Stimulated activated naive CD8-positive, alpha-beta T cell treated with anti-CD3 and anti-CD28 coated beads, Interleukin-15, amount 100 ng/mL, for 72 hours (primary cell): ENCODE data around the gene RAB39B.
A peak's percentile ranks its signal among the peaks of the same experiment; 100 is the strongest.
"Not testable (repeated sequence)": the region's sequence is repeated elsewhere in the genome, so short reads cannot be mapped to it uniquely, and the experiment has no call there.

Experiments used
- ATAC-seq: fragments of 150-1000 bp; cut with Tn5 transposase; 2 replicates; pipeline ENCODE4 v1.10.0; 2021; ENCODE audit warnings: mild to moderate bottlenecking, moderate library complexity
- DNase-seq, 2 donors: peaks; one replicate each; pipeline ENCODE4 v3.0.0; 2021 to 2022
- H3K27ac Mint-ChIP-seq, 2 donors: one replicate each; pipeline ENCODE4 v1.8.0; 2022; ENCODE audit warnings: mild to moderate bottlenecking in 2 of 2, mixed read lengths in 2 of 2, moderate library complexity in 2 of 2
- H3K27me3 Mint-ChIP-seq: one replicate; pipeline ENCODE4 v1.8.0; 2022; ENCODE audit warnings: mixed read lengths
- H3K4me1 Mint-ChIP-seq: one replicate; pipeline ENCODE4 v1.8.0; 2022; ENCODE audit warnings: mild to moderate bottlenecking, mixed read lengths
- H3K4me3 Mint-ChIP-seq, 2 donors: one replicate each; pipeline ENCODE4 v1.8.0; 2022; ENCODE audit warnings: mild to moderate bottlenecking in 2 of 2, mixed read lengths in 2 of 2, moderate library complexity in 1 of 2
- H3K9me3 Mint-ChIP-seq, 2 donors: one replicate each; pipeline ENCODE4 v1.8.0; 2022; ENCODE audit warnings: mixed read lengths in 2 of 2

Gene RAB39B

DNA sequence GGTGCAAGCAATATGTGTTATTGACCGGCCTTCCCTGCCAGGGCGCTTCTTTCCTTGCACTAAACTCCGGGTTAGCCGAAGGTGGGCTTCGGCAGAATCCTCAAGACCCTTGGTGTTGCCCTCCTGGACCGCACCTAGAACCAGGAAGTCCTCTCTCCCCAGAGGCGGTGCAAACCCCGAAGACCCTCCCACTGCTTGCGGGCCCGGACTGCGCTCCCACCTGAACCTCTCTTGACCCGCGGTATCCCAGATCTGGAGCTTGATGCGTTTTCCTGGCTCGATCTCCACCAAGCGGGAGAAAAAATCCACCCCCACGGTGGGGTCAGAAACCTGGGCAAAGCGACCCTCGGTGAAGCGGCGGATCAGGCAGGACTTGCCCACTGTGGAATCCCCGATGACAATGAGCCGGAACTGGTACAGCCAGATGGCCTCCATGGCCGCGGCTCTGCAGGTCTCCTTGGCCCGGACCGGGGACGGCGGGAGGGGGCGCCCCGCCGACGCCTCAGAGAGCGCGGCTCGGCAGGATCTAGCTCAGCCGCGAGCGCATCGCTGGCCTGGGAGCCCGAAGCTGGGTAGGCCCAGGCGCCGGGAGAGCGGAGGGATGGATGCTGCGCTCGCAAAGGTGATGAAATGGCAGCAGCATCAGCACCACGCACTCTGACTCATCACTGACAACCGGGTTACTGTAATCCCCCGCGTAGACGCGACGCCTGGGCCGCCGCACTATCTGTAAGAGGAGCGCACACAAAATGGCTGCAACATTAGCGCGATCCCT, at the start of gene RAB39B:
Gene RAB39B, minus strand, starts transcription at position 638 of the 775 bp plus-strand sequence. Its CDS starts 203 bp downstream, at position 435.
- DNase-seq (peak; percentile 69 to 83), ATAC-seq (peak; percentile 98)
- Mint-ChIP-seq H3K27ac (peak within 1 kb of the TSS; percentile 97 to 99), H3K9me3 (no peaks in the 10 kb centered on the region), H3K27me3 (no peaks in the 10 kb centered on the region), H3K4me3 (peak within 1 kb of the TSS; percentile 79 to 96), H3K4me1 (peaks cover 7% of the 10 kb centered on the region)

GRCh38 chrX:155313766-155314165, 49.5 kb upstream of the RAB39B start:
- Mint-ChIP-seq H3K4me3 (no peak overlapping the region), H3K4me1 (no peaks in the 10 kb centered on the region), H3K27me3 (no peaks in the 10 kb centered on the region), H3K27ac (no peak overlapping the region), H3K9me3 (no peaks in the 10 kb centered on the region)
- ATAC-seq (no peak), DNase-seq (no peak)

- H3K9me3 Mint-ChIP-seq, result no peaks in the 10 kb centered on the region
- no peak overlapping the region for H3K27ac Mint-ChIP-seq
- H3K4me1 Mint-ChIP-seq, result no peaks in the 10 kb centered on the region
- DNase-seq (no peak), ATAC-seq (no peak)
- H3K4me3 Mint-ChIP-seq, result no peak overlapping the region
- no peaks in the 10 kb centered on the region for H3K27me3 Mint-ChIP-seq
Measured at GRCh38 chrX:155293771-155294170, 29.5 kb upstream of the RAB39B start.

DNA sequence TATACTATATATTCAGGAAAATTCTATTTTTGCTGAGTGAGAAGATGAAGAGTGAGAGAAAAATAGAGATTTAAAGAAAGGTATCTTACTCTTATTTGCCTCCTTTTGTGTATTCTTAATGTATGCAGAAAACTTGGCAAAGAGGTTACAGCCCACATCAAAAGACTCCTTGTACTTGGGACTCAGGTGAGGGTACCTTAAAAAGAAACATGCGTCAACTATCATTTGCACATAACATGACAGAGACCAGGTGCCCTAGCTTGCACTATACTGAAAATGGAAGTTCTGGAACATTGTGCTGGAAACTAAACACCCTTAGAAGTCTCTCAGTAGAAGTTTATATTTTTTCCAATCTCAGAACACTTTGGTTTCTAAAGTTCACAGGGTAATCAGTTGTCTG, 15.6 kb upstream of the RAB39B start:
- no peaks in the 10 kb centered on the region for H3K27me3 Mint-ChIP-seq
- DNase-seq (no peak), ATAC-seq (no peak)
- no peak overlapping the region for H3K27ac Mint-ChIP-seq
- H3K4me3 Mint-ChIP-seq, result no peak overlapping the region
- peaks cover 21% of the 10 kb centered on the region for H3K4me1 Mint-ChIP-seq
- no peaks in the 10 kb centered on the region for H3K9me3 Mint-ChIP-seq

DNA sequence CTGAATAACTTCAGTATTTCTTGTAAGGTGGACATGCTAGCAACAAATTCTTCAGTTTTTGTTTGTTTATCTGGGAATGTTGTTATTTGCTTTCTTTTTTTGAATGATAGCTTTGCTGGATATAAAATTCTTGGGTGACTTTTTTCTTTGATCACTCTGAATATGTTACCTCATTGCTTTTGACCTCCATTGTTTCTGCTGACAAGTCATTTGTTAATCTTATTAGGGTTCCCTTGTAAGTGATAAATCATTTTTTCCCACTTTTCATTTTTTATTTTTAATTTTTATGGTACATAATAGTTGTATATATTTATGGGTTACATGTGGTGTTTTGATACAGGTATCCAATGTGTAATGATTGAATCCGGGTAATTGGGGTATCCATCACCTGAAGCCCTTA, 6.7 kb upstream of the RAB39B start:
- DNase-seq (no peak), ATAC-seq (no peak)
- H3K27me3 Mint-ChIP-seq, result no peaks in the 10 kb centered on the region
- no peak overlapping the region for H3K27ac Mint-ChIP-seq
- H3K9me3 Mint-ChIP-seq, result peaks cover 0 to 4% of the 10 kb centered on the region in 2 donors
- no peak overlapping the region for H3K4me3 Mint-ChIP-seq
- H3K4me1 Mint-ChIP-seq, result no peaks in the 10 kb centered on the region

GRCh38 chrX:155267995-155268394, 3.7 kb upstream of the RAB39B start:
- ATAC-seq, H3K9me3 Mint-ChIP-seq, H3K27me3 Mint-ChIP-seq, DNase-seq, H3K4me1 Mint-ChIP-seq, H3K27ac Mint-ChIP-seq, H3K4me3 Mint-ChIP-seq: not testable (repeated sequence)

GRCh38 chrX:155266439-155266838, 2.1 kb upstream of the RAB39B start:
- Mint-ChIP-seq H3K27me3 (no peaks in the 10 kb centered on the region), H3K27ac (no peak overlapping the region), H3K4me3 (no peak overlapping the region), H3K4me1 (no peaks in the 10 kb centered on the region), H3K9me3 (peaks cover 0 to 2% of the 10 kb centered on the region in 2 donors)
- DNase-seq (no peak), ATAC-seq (no peak)

- H3K4me3 Mint-ChIP-seq, result peak overlapping the region; percentile 79 to 96
- H3K27me3 Mint-ChIP-seq, result no peaks in the 10 kb centered on the region
- H3K9me3 Mint-ChIP-seq, result no peaks in the 10 kb centered on the region
- H3K27ac Mint-ChIP-seq, result peak overlapping the region; percentile 97 to 99
- peaks cover 7% of the 10 kb centered on the region for H3K4me1 Mint-ChIP-seq
- peak; percentile 43 for ATAC-seq
- DNase-seq, result no peak
Measured at GRCh38 chrX:155262970-155263754, 1.1 kb downstream of the RAB39B start.

- H3K4me1 Mint-ChIP-seq, result peaks cover 7% of the 10 kb centered on the region
- H3K9me3 Mint-ChIP-seq, result no peaks in the 10 kb centered on the region
- no peak overlapping the region for H3K27ac Mint-ChIP-seq
- H3K4me3 Mint-ChIP-seq, result no peak overlapping the region
- ATAC-seq (no peak), DNase-seq (no peak)
- no peaks in the 10 kb centered on the region for H3K27me3 Mint-ChIP-seq
Measured at GRCh38 chrX:155259752-155260151, 4.5 kb downstream of the RAB39B start.

DNA sequence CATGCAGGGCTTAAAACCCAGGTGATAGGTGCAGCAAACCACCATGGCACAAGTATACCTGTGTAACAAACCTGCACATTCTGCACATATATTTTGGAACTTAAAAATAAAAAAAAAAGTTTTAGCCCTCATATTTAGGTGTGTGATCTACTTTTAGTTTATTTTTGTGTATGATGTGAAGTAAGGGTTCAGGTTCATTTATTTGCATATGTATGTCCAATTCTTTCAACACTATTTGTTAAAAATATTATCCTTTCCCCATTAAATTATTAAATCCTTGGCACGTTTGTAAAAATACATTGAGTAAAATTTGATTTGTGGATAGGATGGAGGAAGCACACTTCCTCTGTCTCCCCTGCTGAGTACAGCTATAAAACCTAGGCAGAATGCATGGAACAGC, 12.9 kb downstream of the RAB39B start:
- Mint-ChIP-seq H3K27ac (no peak overlapping the region), H3K9me3 (no peaks in the 10 kb centered on the region), H3K4me3 (no peak overlapping the region), H3K27me3 (no peaks in the 10 kb centered on the region), H3K4me1 (no peaks in the 10 kb centered on the region)
- DNase-seq, result no peak
- ATAC-seq, result no peak

DNA sequence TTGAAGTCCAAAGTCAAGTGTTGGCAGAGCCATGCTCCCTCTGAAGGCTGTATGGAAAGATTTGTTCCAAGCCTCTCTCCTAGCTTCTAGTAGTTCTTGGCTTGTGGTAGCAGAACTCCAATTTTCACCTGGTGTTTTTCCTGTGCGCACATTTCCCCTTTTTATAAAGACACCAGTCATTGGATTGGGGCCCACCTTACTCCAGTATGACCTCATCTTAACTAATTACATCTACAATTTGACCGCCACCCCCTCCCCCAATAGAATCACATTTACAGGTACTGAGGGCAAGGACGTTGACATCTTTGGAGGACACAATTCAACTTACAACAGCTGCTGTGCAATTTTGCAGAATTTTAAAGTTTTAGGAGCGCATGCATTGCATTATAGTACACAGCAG, 16.8 kb downstream of the RAB39B start:
- ATAC-seq (no peak), DNase-seq (no peak)
- no peaks in the 10 kb centered on the region for H3K27me3 Mint-ChIP-seq
- no peaks in the 10 kb centered on the region for H3K9me3 Mint-ChIP-seq
- H3K4me1 Mint-ChIP-seq, result no peaks in the 10 kb centered on the region
- no peak overlapping the region for H3K27ac Mint-ChIP-seq
- H3K4me3 Mint-ChIP-seq, result no peak overlapping the region

DNA sequence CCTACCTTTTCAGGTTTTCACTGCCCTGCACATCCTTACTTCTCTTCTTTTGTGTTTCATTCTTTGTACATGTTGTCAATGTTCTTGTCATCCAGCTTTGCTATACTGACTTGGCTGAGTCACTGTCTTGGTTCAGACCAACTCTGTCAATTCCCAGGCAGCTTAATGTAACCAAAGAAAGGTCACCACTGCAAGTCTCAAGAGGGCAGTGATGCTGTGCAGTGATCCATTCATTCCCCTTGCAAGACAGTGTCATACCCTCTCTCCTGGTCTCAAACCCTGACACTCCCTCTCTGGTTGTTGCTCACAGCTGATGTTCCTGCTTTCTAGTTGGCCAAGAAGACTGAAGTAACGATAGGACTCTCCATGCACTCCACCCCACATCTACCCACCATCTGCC, 17.5 kb downstream of the RAB39B start:
- ATAC-seq (no peak), DNase-seq (no peak)
- Mint-ChIP-seq H3K27me3 (no peaks in the 10 kb centered on the region), H3K4me3 (no peak overlapping the region), H3K9me3 (no peaks in the 10 kb centered on the region), H3K4me1 (no peaks in the 10 kb centered on the region), H3K27ac (no peak overlapping the region)

GRCh38 chrX:155242300-155242699, 22.0 kb downstream of the RAB39B start:
- no peaks in the 10 kb centered on the region for H3K4me1 Mint-ChIP-seq
- no peak for ATAC-seq
- no peak overlapping the region for H3K27ac Mint-ChIP-seq
- no peaks in the 10 kb centered on the region for H3K27me3 Mint-ChIP-seq
- DNase-seq, result no peak
- H3K4me3 Mint-ChIP-seq, result no peak overlapping the region
- H3K9me3 Mint-ChIP-seq, result no peaks in the 10 kb centered on the region

- no peak for DNase-seq
- H3K27ac Mint-ChIP-seq, result peak overlapping the region in 1 of 2 donors; percentile 57
- no peak overlapping the region for H3K4me3 Mint-ChIP-seq
- H3K27me3 Mint-ChIP-seq, result no peaks in the 10 kb centered on the region
- H3K9me3 Mint-ChIP-seq, result no peaks in the 10 kb centered on the region
- no peak for ATAC-seq
- H3K4me1 Mint-ChIP-seq, result no peaks in the 10 kb centered on the region
Measured at GRCh38 chrX:155237719-155238118, 26.6 kb downstream of the RAB39B start.

DNA sequence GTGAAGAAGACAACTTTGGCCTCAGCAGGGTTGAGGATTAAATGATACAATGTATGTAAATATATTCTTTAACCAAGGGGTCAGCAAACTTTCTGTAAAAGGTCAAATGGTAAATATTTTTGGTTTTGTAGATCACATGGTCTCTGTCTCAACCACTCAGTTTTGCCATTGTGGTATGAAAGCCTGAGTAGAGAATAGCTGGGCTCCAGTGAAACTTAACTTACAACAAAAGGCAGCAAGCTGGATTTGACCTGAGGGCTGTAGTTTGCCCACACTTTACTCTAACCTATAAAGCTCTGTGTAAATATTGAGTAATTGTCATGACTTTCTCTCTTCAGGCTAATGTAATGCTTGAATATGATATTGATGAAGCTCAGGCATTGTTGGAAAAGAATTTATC, 28.4 kb downstream of the RAB39B start:
- H3K27ac Mint-ChIP-seq, result no peak overlapping the region
- no peak overlapping the region for H3K4me3 Mint-ChIP-seq
- H3K4me1 Mint-ChIP-seq, result peaks cover 5% of the 10 kb centered on the region
- DNase-seq, result no peak
- H3K9me3 Mint-ChIP-seq, result no peaks in the 10 kb centered on the region
- no peaks in the 10 kb centered on the region for H3K27me3 Mint-ChIP-seq
- ATAC-seq, result no peak

DNA sequence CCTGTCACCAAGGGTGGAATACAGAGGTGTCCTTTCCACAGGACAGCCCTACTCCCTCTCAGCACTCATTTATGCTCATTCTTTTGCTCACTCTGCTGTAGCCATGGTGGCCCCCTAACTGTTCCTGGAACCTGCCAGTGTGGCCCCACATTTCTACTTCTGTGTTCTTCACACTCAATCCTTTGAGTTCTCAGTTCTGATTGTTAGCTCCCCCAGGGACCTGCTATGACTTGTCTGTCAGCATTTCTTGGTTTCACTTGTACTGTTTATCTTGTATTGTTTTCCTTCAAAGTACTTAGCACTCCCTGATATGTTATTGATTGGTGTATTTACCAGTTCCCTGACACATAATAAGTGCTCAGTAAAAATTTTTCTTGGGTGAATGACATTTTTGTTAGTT, 33.1 kb downstream of the RAB39B start:
- Mint-ChIP-seq H3K4me1 (peaks cover 8% of the 10 kb centered on the region), H3K27ac (peak overlapping the region; percentile 94 to 96), H3K9me3 (no peaks in the 10 kb centered on the region), H3K27me3 (no peaks in the 10 kb centered on the region), H3K4me3 (no peak overlapping the region)
- ATAC-seq (no peak), DNase-seq (no peak)
